ENCODE data around the gene ORC5. TPM values are rescaled to one million over a fixed set of nuclear protein-coding genes. Genes with fewer than 3 reads are reported as not detected.

ORC5 gene
- total and polyA plus RNA-seq, 10 of the 15 experiments (the other 5 are each of a cell fraction or from before 2014, with no cell fraction given), result 14.8 to 58.6 (median 30.3) TPM

DNA sequence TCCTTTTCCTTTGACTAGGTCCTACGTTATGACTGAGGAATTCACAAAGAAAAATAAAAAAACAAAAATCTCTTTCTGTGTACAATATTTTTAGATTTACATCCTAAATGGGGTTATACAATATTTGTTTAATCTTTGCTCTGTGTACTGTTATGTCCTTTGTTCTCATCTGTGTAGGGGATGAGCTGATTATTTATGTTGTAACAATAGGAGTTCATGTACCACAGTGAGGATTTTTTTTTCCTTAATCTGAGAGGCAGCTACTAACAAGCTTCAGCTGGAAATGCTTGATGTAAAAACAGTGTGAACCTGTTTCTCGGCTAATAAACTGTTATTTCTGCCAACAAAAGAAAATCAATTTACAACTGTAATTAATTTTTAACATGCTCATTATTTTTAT, 58.0 kb downstream of the ORC5 start:
- in situ Hi-C loops (cut with MboI), result loop anchor here (25.0 kb wide), 1 partner anchor 863 kb away; the partner anchor contains the start of gene PMPCB

More for the DNA sequence above, 58.0 kb downstream of the ORC5 start:
- FAIRE-seq (no peak), DNase-seq (ENCODE audit: low read depth, low spot score) (no peak), ATAC-seq (no peak)
- ChIA-PET SMC1A (ENCODE audit: uncharacterized antibody, unreplicated experiment) (interaction anchor here (0.5 to 2.5 kb wide), 3 partner anchors 10 to 793 kb away, joined by 3 to 5 read pairs (median 3); no protein-coding TSS in a partner anchor), CTCF (interaction anchor here (0.9 kb wide), 1 partner anchor 10 kb away, joined by 3 read pairs; no protein-coding TSS in a partner anchor), RAD21 (ENCODE audit: unreplicated experiment) (no interaction called here), POLR2A (no interaction called here)
- 97% methylated on average over 2 of the region's 2 CpGs for WGBS (ENCODE audit: insufficient coverage, insufficient replicate concordance, low lambda C conversion rate, missing lambda C conversion rate)
- H3K9ac ChIP-seq (ENCODE audit: control insufficient read depth, insufficient read depth, low read length), result no peak overlapping the region
- BruUV-seq (replicated peaks), result no TSS peak
- no peaks in the 10 kb centered on the region for H3K9me3 ChIP-seq (replicated peaks; ENCODE audit: control insufficient read depth, insufficient read depth, low read length)
- no peak overlapping the region for H3K4me3 ChIP-seq
- no peak overlapping the region for H3K27ac ChIP-seq (ENCODE audit: control insufficient read depth, insufficient read depth)
- no peaks in the 10 kb centered on the region for H4K20me1 ChIP-seq (ENCODE audit: control insufficient read depth, insufficient read depth)
- no peak overlapping the region for H3K4me2 ChIP-seq (ENCODE audit: control insufficient read depth, insufficient read depth)
- TF ChIP-seq ESRRA (IDR thresholded peaks at IDR 0.05; ENCODE audit: low read length) (no peak), GATAD2B (conservative IDR thresholded peaks at IDR 0.05; ENCODE audit: low read depth) (no peak), NR2C1 (IDR thresholded peaks at IDR 0.05) (no peak), SPI1 (IDR thresholded peaks at IDR 0.05; ENCODE audit: borderline replicate concordance, insufficient read depth, low read depth, low read length) (no peak)
- TF ChIP-seq, protein P1, sequence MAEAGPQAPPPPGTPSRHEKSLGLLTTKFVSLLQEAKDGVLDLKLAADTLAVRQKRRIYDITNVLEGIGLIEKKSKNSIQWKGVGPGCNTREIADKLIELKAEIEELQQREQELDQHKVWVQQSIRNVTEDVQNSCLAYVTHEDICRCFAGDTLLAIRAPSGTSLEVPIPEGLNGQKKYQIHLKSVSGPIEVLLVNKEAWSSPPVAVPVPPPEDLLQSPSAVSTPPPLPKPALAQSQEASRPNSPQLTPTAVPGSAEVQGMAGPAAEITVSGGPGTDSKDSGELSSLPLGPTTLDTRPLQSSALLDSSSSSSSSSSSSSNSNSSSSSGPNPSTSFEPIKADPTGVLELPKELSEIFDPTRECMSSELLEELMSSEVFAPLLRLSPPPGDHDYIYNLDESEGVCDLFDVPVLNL (IDR thresholded peaks at IDR 0.05; ENCODE audit: low read depth, low read length), result no peak
- TF ChIP-seq, protein P2, sequence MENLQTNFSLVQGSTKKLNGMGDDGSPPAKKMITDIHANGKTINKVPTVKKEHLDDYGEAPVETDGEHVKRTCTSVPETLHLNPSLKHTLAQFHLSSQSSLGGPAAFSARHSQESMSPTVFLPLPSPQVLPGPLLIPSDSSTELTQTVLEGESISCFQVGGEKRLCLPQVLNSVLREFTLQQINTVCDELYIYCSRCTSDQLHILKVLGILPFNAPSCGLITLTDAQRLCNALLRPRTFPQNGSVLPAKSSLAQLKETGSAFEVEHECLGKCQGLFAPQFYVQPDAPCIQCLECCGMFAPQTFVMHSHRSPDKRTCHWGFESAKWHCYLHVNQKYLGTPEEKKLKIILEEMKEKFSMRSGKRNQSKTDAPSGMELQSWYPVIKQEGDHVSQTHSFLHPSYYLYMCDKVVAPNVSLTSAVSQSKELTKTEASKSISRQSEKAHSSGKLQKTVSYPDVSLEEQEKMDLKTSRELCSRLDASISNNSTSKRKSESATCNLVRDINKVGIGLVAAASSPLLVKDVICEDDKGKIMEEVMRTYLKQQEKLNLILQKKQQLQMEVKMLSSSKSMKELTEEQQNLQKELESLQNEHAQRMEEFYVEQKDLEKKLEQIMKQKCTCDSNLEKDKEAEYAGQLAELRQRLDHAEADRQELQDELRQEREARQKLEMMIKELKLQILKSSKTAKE (IDR thresholded peaks at IDR 0.05; ENCODE audit: low read depth, poor library complexity, severe bottlenecking), result no peak
- TF ChIP-seq, protein P3, sequence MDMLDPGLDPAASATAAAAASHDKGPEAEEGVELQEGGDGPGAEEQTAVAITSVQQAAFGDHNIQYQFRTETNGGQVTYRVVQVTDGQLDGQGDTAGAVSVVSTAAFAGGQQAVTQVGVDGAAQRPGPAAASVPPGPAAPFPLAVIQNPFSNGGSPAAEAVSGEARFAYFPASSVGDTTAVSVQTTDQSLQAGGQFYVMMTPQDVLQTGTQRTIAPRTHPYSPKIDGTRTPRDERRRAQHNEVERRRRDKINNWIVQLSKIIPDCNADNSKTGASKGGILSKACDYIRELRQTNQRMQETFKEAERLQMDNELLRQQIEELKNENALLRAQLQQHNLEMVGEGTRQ (IDR thresholded peaks at IDR 0.05; ENCODE audit: borderline replicate concordance, low read depth, low read length), result no peak
- TF ChIP-seq, protein P4, sequence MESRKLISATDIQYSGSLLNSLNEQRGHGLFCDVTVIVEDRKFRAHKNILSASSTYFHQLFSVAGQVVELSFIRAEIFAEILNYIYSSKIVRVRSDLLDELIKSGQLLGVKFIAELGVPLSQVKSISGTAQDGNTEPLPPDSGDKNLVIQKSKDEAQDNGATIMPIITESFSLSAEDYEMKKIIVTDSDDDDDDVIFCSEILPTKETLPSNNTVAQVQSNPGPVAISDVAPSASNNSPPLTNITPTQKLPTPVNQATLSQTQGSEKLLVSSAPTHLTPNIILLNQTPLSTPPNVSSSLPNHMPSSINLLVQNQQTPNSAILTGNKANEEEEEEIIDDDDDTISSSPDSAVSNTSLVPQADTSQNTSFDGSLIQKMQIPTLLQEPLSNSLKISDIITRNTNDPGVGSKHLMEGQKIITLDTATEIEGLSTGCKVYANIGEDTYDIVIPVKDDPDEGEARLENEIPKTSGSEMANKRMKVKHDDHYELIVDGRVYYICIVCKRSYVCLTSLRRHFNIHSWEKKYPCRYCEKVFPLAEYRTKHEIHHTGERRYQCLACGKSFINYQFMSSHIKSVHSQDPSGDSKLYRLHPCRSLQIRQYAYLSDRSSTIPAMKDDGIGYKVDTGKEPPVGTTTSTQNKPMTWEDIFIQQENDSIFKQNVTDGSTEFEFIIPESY (IDR thresholded peaks at IDR 0.05), result no peak
- TF ChIP-seq, protein P5, sequence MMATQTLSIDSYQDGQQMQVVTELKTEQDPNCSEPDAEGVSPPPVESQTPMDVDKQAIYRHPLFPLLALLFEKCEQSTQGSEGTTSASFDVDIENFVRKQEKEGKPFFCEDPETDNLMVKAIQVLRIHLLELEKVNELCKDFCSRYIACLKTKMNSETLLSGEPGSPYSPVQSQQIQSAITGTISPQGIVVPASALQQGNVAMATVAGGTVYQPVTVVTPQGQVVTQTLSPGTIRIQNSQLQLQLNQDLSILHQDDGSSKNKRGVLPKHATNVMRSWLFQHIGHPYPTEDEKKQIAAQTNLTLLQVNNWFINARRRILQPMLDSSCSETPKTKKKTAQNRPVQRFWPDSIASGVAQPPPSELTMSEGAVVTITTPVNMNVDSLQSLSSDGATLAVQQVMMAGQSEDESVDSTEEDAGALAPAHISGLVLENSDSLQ (IDR thresholded peaks at IDR 0.05), result no peak
- no peaks in the 10 kb centered on the region for H3K27me3 ChIP-seq (replicated peaks in 1 of 2; ENCODE audit: control insufficient read depth in 2 of 2, insufficient read depth in 2 of 2, low read length in 1 of 2)
- intact Hi-C loops (cut with micrococcal nuclease; ENCODE audit: unreplicated experiment), result no loop called here
- no peaks in the 10 kb centered on the region for H3K4me1 ChIP-seq (ENCODE audit: control insufficient read depth, insufficient read depth, low read length)
- H2AFZ ChIP-seq (ENCODE audit: control insufficient read depth, low read depth, low read length), result no peak overlapping the region
- no peaks in the 10 kb centered on the region for H3K79me2 ChIP-seq (ENCODE audit: control insufficient read depth, insufficient read depth, low read length)
- H3K36me3 ChIP-seq (ENCODE audit: control insufficient read depth in 2 of 2, insufficient read depth in 2 of 2, low read length in 1 of 2), result no peaks in the 10 kb centered on the region; a peak in 1 of 4 replicates
